ENCODE measurements around the gene KANK3. TPM values are rescaled to one million over a fixed set of nuclear protein-coding genes. Genes with fewer than 3 reads are reported as not detected.
"Not testable (repeated sequence)": the region's sequence is repeated elsewhere in the genome, so short reads cannot be mapped to it uniquely, and the experiment has no call there.

The KANK3 gene
- total RNA-seq, 2 experiments from 2014 or later = 0.11 to 0.22 TPM

DNA sequence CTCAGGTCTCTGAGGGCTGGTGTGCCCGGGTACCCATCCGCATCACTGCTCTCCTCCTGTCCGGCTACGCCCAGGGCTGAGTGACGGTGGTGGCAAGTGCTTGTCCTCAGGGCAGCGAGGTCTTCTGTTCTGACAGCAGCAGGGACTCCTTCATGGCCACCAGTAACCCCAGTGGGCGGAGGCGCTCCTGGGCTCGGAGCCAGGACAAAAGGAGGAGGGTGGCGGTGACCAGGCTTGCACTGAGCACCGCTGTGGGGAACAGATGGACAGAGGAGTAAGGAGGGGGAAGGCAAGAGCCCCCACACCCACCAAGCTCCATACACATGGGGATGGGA is 40.7 kb downstream of the KANK3 start:
- ChIA-PET CTCF (ENCODE audit: unreplicated experiment) (no interaction called here), POLR2A (interaction anchor here (0.6 kb wide), 1 partner anchor 45 kb away, joined by 3 read pairs; no protein-coding TSS in a partner anchor)
- H4K20me1 ChIP-seq (ENCODE audit: insufficient read depth, low read length) = no peaks in the 10 kb centered on the region
- no peak overlapping the region for H3K27ac ChIP-seq (ENCODE audit: low read depth, low read length, poor library complexity, severe bottlenecking)
- no peak overlapping the region for H3K4me2 ChIP-seq (ENCODE audit: low read length)
- no TSS peak for BruUV-seq (replicated peaks)
- H3K9me3 ChIP-seq (ENCODE audit: low read length) = no peaks in the 10 kb centered on the region
- intact Hi-C loops (cut with micrococcal nuclease; ENCODE audit: unreplicated experiment) = no loop called here
- no peaks in the 10 kb centered on the region for H3K9me2 ChIP-seq (ENCODE audit: insufficient read depth, low read length)
- H2AFZ ChIP-seq (ENCODE audit: low read length) = no peak overlapping the region
- peaks cover 40% of the 10 kb centered on the region for H3K36me3 ChIP-seq (ENCODE audit: insufficient read depth, low read length)
- DNase-seq (ENCODE audit: low spot score) = no peak
- TF ChIP-seq, protein P1, sequence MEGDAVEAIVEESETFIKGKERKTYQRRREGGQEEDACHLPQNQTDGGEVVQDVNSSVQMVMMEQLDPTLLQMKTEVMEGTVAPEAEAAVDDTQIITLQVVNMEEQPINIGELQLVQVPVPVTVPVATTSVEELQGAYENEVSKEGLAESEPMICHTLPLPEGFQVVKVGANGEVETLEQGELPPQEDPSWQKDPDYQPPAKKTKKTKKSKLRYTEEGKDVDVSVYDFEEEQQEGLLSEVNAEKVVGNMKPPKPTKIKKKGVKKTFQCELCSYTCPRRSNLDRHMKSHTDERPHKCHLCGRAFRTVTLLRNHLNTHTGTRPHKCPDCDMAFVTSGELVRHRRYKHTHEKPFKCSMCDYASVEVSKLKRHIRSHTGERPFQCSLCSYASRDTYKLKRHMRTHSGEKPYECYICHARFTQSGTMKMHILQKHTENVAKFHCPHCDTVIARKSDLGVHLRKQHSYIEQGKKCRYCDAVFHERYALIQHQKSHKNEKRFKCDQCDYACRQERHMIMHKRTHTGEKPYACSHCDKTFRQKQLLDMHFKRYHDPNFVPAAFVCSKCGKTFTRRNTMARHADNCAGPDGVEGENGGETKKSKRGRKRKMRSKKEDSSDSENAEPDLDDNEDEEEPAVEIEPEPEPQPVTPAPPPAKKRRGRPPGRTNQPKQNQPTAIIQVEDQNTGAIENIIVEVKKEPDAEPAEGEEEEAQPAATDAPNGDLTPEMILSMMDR (conservative IDR thresholded peaks at IDR 0.05; ENCODE audit: low read length) = no peak
- no peak for TF ChIP-seq EZH2phosphoT487 (IDR thresholded peaks at IDR 0.05; ENCODE audit: borderline replicate concordance, low read depth, low read length)
- no peak overlapping the region for H3K4me3 ChIP-seq (ENCODE audit: low read depth, low read length, poor library complexity, severe bottlenecking)
- peaks cover 17% of the 10 kb centered on the region; the same call in 1 of the 2 replicates for H3K79me2 ChIP-seq (ENCODE audit: insufficient read depth, low read depth, low read length)
- H3K4me1 ChIP-seq (ENCODE audit: insufficient read depth, low read length, poor library complexity, severe bottlenecking) = peaks cover 15% of the 10 kb centered on the region

DNA sequence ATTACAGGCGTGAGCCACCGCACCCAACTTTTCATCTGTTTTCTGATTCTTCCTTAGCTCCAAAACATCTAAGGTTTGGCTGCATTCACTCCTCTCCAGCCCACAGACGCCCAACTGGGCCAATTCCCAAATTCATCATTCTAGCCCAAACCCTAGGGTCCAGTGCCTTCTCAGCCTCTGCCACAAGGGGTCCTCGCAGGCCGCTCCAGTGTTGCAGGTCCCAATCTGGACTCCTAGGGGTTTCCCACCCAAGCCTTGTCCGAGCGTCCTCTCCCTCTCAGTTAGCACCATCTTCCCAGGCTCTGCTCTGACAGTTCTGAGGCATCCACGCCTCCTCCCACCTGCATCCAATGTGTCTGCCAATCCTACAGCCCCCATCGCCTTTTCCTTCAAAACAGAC is 51.7 kb downstream of the KANK3 start:
- POLR2A ChIA-PET; H3K4me1 ChIP-seq (ENCODE audit: insufficient read depth, low read length, poor library complexity, severe bottlenecking); H3K27ac ChIP-seq (ENCODE audit: low read depth, low read length, poor library complexity, severe bottlenecking); CTCF ChIA-PET (ENCODE audit: unreplicated experiment); H3K79me2 ChIP-seq (ENCODE audit: insufficient read depth, low read depth, low read length); H4K20me1 ChIP-seq (ENCODE audit: insufficient read depth, low read length); H3K36me3 ChIP-seq (ENCODE audit: insufficient read depth, low read length); BruUV-seq (replicated peaks); DNase-seq (ENCODE audit: low spot score); intact Hi-C loops (cut with micrococcal nuclease; ENCODE audit: unreplicated experiment); H3K4me2 ChIP-seq (ENCODE audit: low read length); H3K4me3 ChIP-seq (ENCODE audit: low read depth, low read length, poor library complexity, severe bottlenecking); H3K9me3 ChIP-seq (ENCODE audit: low read length); H2AFZ ChIP-seq (ENCODE audit: low read length); H3K9me2 ChIP-seq (ENCODE audit: insufficient read depth, low read length): not testable (repeated sequence)

DNA sequence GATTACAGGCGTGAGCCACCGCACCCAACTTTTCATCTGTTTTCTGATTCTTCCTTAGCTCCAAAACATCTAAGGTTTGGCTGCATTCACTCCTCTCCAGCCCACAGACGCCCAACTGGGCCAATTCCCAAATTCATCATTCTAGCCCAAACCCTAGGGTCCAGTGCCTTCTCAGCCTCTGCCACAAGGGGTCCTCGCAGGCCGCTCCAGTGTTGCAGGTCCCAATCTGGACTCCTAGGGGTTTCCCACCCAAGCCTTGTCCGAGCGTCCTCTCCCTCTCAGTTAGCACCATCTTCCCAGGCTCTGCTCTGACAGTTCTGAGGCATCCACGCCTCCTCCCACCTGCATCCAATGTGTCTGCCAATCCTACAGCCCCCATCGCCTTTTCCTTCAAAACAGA is 66.6 kb downstream of the KANK3 start:
- H3K27ac ChIP-seq (ENCODE audit: low read depth, low read length, poor library complexity, severe bottlenecking); CTCF ChIA-PET (ENCODE audit: unreplicated experiment); BruUV-seq (replicated peaks); H3K4me2 ChIP-seq (ENCODE audit: low read length); intact Hi-C loops (cut with micrococcal nuclease; ENCODE audit: unreplicated experiment); H3K9me3 ChIP-seq (ENCODE audit: low read length); POLR2A ChIA-PET; DNase-seq (ENCODE audit: low spot score); H3K4me1 ChIP-seq (ENCODE audit: insufficient read depth, low read length, poor library complexity, severe bottlenecking); H3K79me2 ChIP-seq (ENCODE audit: insufficient read depth, low read depth, low read length); H4K20me1 ChIP-seq (ENCODE audit: insufficient read depth, low read length); H3K36me3 ChIP-seq (ENCODE audit: insufficient read depth, low read length); H2AFZ ChIP-seq (ENCODE audit: low read length); H3K4me3 ChIP-seq (ENCODE audit: low read depth, low read length, poor library complexity, severe bottlenecking); H3K9me2 ChIP-seq (ENCODE audit: insufficient read depth, low read length): not testable (repeated sequence)

Small RNAs within 50 kb of the gene (microRNA-seq; reads per million reads assigned to microRNA genes)
- gene MIR4999 (ENCODE audit: borderline replicate concordance) = 20.4 reads per million, percentile 28 among the genes with 10 or more reads in this experiment

Small RNAs within 50 kb of the gene (small RNA-seq; reads per million reads assigned to genes)
- gene MIR4999 = not detected

Other genes with a start within 250 kb of the KANK3 start
- gene FBN3, start 193.7 kb downstream of the KANK3 start, total RNA-seq (2014; rRNA removed; shearing (Covaris generic)) = not detected in 2 replicates
- not detected in 2 replicates for gene FBN3, start 193.7 kb downstream of the KANK3 start, total RNA-seq (2022)
- gene CERS4, start 133.9 kb downstream of the KANK3 start, total RNA-seq (2014; rRNA removed; shearing (Covaris generic)) = 54.9 and 61.8 TPM in 2 replicates
- gene CERS4, start 133.9 kb downstream of the KANK3 start, total RNA-seq (2022) = 36.8 and 37.7 TPM in 2 replicates
- gene CD320, start 34.9 kb downstream of the KANK3 start, total RNA-seq (2014; rRNA removed; shearing (Covaris generic)) = 39.0 and 49.2 TPM in 2 replicates
- gene CD320, start 34.9 kb downstream of the KANK3 start, total RNA-seq (2022) = 35.9 and 39.1 TPM in 2 replicates
- gene NDUFA7, start 21.9 kb downstream of the KANK3 start, total RNA-seq (2014; rRNA removed; shearing (Covaris generic)) = 59.2 and 93.0 TPM in 2 replicates
- 103 and 106 TPM in 2 replicates for gene NDUFA7, start 21.9 kb downstream of the KANK3 start, total RNA-seq (2022)
- 1,636 and 2,574 TPM in 2 replicates for gene RPS28, start 21.8 kb downstream of the KANK3 start, total RNA-seq (2014; rRNA removed; shearing (Covaris generic))
- gene RPS28, start 21.8 kb downstream of the KANK3 start, total RNA-seq (2022) = 2,187 and 2,253 TPM in 2 replicates
- gene ANGPTL4, start 20.9 kb upstream of the KANK3 start, total RNA-seq (2014; rRNA removed; shearing (Covaris generic)) = not detected in 2 replicates
- gene ANGPTL4, start 20.9 kb upstream of the KANK3 start, total RNA-seq (2022) = not detected in 2 replicates
- gene RAB11B, start 47.1 kb upstream of the KANK3 start, total RNA-seq (2014; rRNA removed; shearing (Covaris generic)) = 24.5 and 28.1 TPM in 2 replicates
- 84.9 and 96.8 TPM in 2 replicates for gene RAB11B, start 47.1 kb upstream of the KANK3 start, total RNA-seq (2022)
- 8.1 and 14.1 TPM in 2 replicates for gene MARCHF2, start 70.0 kb upstream of the KANK3 start, total RNA-seq (2014; rRNA removed; shearing (Covaris generic))
- 12.1 and 12.4 TPM in 2 replicates for gene MARCHF2, start 70.0 kb upstream of the KANK3 start, total RNA-seq (2022)
- gene HNRNPM, start 101.7 kb upstream of the KANK3 start, total RNA-seq (2014; rRNA removed; shearing (Covaris generic)) = 90.0 and 111 TPM in 2 replicates
- gene HNRNPM, start 101.7 kb upstream of the KANK3 start, total RNA-seq (2022) = 264 and 280 TPM in 2 replicates
- 0.08 and 0.28 TPM in 2 replicates for gene PRAM1, start 159.4 kb upstream of the KANK3 start, total RNA-seq (2014; rRNA removed; shearing (Covaris generic))
- gene PRAM1, start 159.4 kb upstream of the KANK3 start, total RNA-seq (2022) = 3.1 TPM in 2 replicates
- gene ZNF414, start 170.9 kb upstream of the KANK3 start, total RNA-seq (2014; rRNA removed; shearing (Covaris generic)) = 3.1 and 8.7 TPM in 2 replicates
- gene ZNF414, start 170.9 kb upstream of the KANK3 start, total RNA-seq (2022) = 39.0 and 47.5 TPM in 2 replicates
- 5.1 and 8.8 TPM in 2 replicates for gene MYO1F, start 234.2 kb upstream of the KANK3 start, total RNA-seq (2014; rRNA removed; shearing (Covaris generic))
- gene MYO1F, start 234.2 kb upstream of the KANK3 start, total RNA-seq (2022) = 14.9 and 18.4 TPM in 2 replicates